GM23248 (cell line): ENCODE data around the gene IMPACT. TPM values are rescaled to one million over a fixed set of nuclear protein-coding genes. Genes with fewer than 3 reads are reported as not detected.

Experiments
- DNase-seq: peaks from one replicate; pipeline ENCODE4 v3.0.0-alpha.2; 2015
- H2AFZ ChIP-seq: fragments of 200-600 bp; sonication (generic); 2 replicates; pipeline ENCODE4 v1.6.1; 2016; ENCODE audit warnings: antibody characterized with exemption
- H3F3A ChIP-seq: fragments of 200-600 bp; sonication (generic); 2 replicates; pipeline ENCODE4 v1.6.1; 2016; ENCODE audit warnings: mild to moderate bottlenecking, antibody characterized with exemption, mixed run types; ENCODE audit not compliant: insufficient read depth
- H3K27ac ChIP-seq: fragments of 200-600 bp; sonication (generic); 2 replicates; pipeline ENCODE4 v1.5.1; 2016; ENCODE audit warnings: mild to moderate bottlenecking
- H3K27me3 ChIP-seq: fragments of 200-600 bp; sonication (generic); replicated peaks from 2 replicates; pipeline ENCODE4 v1.6.1; 2016; ENCODE audit warnings: mild to moderate bottlenecking; ENCODE audit not compliant: insufficient read depth
- H3K36me3 ChIP-seq: fragments of 200-600 bp; sonication (generic); 2 replicates; pipeline ENCODE4 v1.6.1; 2016; ENCODE audit warnings: low read depth, mild to moderate bottlenecking
- H3K4me1 ChIP-seq: fragments of 200-600 bp; sonication (generic); 2 replicates; pipeline ENCODE4 v1.6.1; 2016; ENCODE audit warnings: mild to moderate bottlenecking; ENCODE audit not compliant: insufficient read depth
- H3K4me2 ChIP-seq: fragments of 200-600 bp; sonication (generic); one replicate; pipeline ENCODE4 v1.6.1; 2016; ENCODE audit warnings: mild to moderate bottlenecking; ENCODE audit not compliant: unreplicated experiment
- H3K4me3 ChIP-seq: fragments of 200-600 bp; sonication (generic); 2 replicates; pipeline ENCODE4 v1.5.1; 2016; ENCODE audit warnings: mild to moderate bottlenecking
- H3K79me2 ChIP-seq: fragments of 200-600 bp; sonication (generic); 2 replicates; pipeline ENCODE4 v1.6.1; 2016; ENCODE audit warnings: mild to moderate bottlenecking; ENCODE audit not compliant: insufficient read depth
- H3K9ac ChIP-seq: fragments of 200-600 bp; sonication (generic); 2 replicates; pipeline ENCODE4 v1.6.1; 2016; ENCODE audit warnings: mild to moderate bottlenecking
- H3K9me2 ChIP-seq: fragments of 200-600 bp; sonication (generic); 2 replicates; pipeline ENCODE4 v1.6.1; 2016; ENCODE audit warnings: mixed run types, mild to moderate bottlenecking, moderate library complexity; ENCODE audit not compliant: insufficient read depth
- H3K9me3 ChIP-seq: fragments of 200-600 bp; sonication (generic); one replicate; pipeline ENCODE4 v1.6.1; 2017; ENCODE audit warnings: low read depth
- H4K20me1 ChIP-seq: fragments of 200-600 bp; sonication (generic); 2 replicates; pipeline ENCODE4 v1.6.0; 2016; ENCODE audit not compliant: insufficient read depth
- EZH2 ChIP-seq: fragments of 200-600 bp; sonication (generic); IDR thresholded peaks from 2 replicates; pipeline ENCODE4 v1.6.1; 2018; ENCODE audit warnings: antibody characterized with exemption, mild to moderate bottlenecking; ENCODE audit not compliant: insufficient read depth, poor library complexity, severe bottlenecking
- EZH2phosphoT487 ChIP-seq: fragments of 200-600 bp; sonication (generic); IDR thresholded peaks from 2 replicates; pipeline ENCODE4 v1.6.1; 2018; ENCODE audit warnings: antibody characterized with exemption, moderate library complexity, mild to moderate bottlenecking, low read depth; ENCODE audit not compliant: insufficient read depth
- WGBS, 2 experiments: methylation state at CpG; one replicate each; pipeline ENCODE4 v1.1.6; 2015 to 2017; ENCODE audit warnings: low lambda C conversion rate in 2 of 2, low coverage in 1 of 2; ENCODE audit errors: missing lambda C conversion rate in 2 of 2; 5-methylcytosine and 5-hydroxymethylcytosine counted together
- in situ Hi-C: fragments of 300-500 bp; cut with MboI; formaldehyde crosslinking; loops from 2 replicates; pipeline ENCODE4 v1.15.0; 2020
- polyA plus RNA-seq: library from polyadenylated mRNA; unstranded; fragments of >200 nt; fragmentation: Nextera tagmentation; extraction: Ambion mirVana; gene quantifications from 2 replicates; pipeline ENCODE4 v1.2.1, GENCODE V29; 2016
- total RNA-seq: library from RNA; depleted of rRNA; stranded (reverse); fragments of >200 nt; shearing (Covaris generic); gene quantifications from 2 replicates; pipeline ENCODE4 v1.2.3, GENCODE V29; 2014

IMPACT gene
- total and polyA plus RNA-seq, 2 experiments from 2014 or later = 43.2 to 61.5 TPM

DNA sequence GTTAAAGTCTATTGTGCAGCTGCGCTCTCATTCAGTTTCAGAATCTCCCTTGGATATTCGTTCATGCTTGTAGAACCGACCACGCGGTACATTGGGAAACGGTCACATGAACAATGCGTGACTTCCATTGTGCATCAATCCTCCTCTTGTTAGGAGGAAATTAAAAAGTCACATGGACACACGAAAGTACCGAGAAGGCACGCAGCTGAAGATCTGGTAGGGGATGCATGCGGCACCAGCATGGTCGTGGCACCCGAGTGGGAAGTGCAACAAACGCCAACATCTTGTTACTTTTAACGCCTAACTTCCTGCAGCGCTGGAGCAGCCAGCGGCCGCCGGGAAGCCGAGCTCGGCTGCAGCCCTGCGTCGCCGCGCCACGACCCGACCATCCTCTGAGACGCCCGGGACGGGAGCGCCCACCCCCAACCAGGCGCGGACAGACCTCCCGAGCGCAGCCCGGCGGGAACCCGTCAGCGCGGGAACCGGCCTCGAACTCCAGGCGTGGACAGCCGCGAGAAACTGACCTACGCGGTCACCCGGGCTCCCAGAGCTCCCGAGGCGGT, 29.3 kb upstream of the IMPACT start:
- Histone ChIP-seq H3K4me2 (peak overlapping the region; percentile 98), H4K20me1 (no peaks in the 10 kb centered on the region), H3F3A (peaks cover 21% of the 10 kb centered on the region), H3K9ac (peak overlapping the region; percentile 85), H3K79me2 (no peaks in the 10 kb centered on the region), H3K36me3 (no peaks in the 10 kb centered on the region), H3K27me3 (no peaks in the 10 kb centered on the region), H3K4me3 (peak overlapping the region; percentile 79), H3K4me1 (peaks cover 3% of the 10 kb centered on the region; the same call in 1 of the 2 replicates), H3K9me3 (no peaks in the 10 kb centered on the region), H2AFZ (peak overlapping the region; percentile 90), H3K27ac (peak overlapping the region; percentile 81), H3K9me2 (no peaks in the 10 kb centered on the region)
- in situ Hi-C loops = no loop called here
- 1% methylated on average over 38 to 50 of the region's 50 CpGs for WGBS, 2 experiments
- TF ChIP-seq EZH2 (no peak), EZH2phosphoT487 (no peak)
- DNase-seq = peak; percentile 89

- peak within 1 kb of the TSS; percentile 90 for H2AFZ ChIP-seq
- peak within 1 kb of the TSS; percentile 81 for H3K27ac ChIP-seq
- H3K4me2 ChIP-seq = peak within 1 kb of the TSS; percentile 98
- no peaks in the 10 kb centered on the region for H3K9me3 ChIP-seq
- H3K79me2 ChIP-seq = no peaks in the 10 kb centered on the region
- peak within 1 kb of the TSS; percentile 79 for H3K4me3 ChIP-seq
- WGBS, 2 experiments = 3 to 6% methylated on average over 28 to 54 of the region's 55 CpGs
- no peaks in the 10 kb centered on the region for H3K9me2 ChIP-seq
- H3K36me3 ChIP-seq = no peaks in the 10 kb centered on the region
- H3K9ac ChIP-seq = peak within 1 kb of the TSS; percentile 85
- H3F3A ChIP-seq = peaks cover 21% of the 10 kb centered on the region
- DNase-seq = peak; percentile 94
- TF ChIP-seq EZH2phosphoT487 (no peak), EZH2 (no peak)
- peaks cover 3% of the 10 kb centered on the region; the same call in 1 of the 2 replicates for H3K4me1 ChIP-seq
- in situ Hi-C loops = no loop called here
- no peaks in the 10 kb centered on the region for H3K27me3 ChIP-seq
- H4K20me1 ChIP-seq = no peaks in the 10 kb centered on the region
Measured at GRCh38 chr18:24397694-24398368, 28.6 kb upstream of the IMPACT start, which contains the start of gene OSBPL1A. Gene OSBPL1A (minus strand): TSS chr18:24397824. CDS start chr18:24377533, 20,291 bp downstream.

GRCh38 chr18:24398540-24398939, 27.9 kb upstream of the IMPACT start:
- Histone ChIP-seq H3K27ac (peak overlapping the region; percentile 81), H3K4me3 (peak overlapping the region; percentile 79)

GRCh38 chr18:24400587-24400986, 25.9 kb upstream of the IMPACT start:
- no peaks in the 10 kb centered on the region for H3K9me3 ChIP-seq
- in situ Hi-C loops = no loop called here
- no peak overlapping the region for H2AFZ ChIP-seq
- 0 out of 2 replicates have a peak, but pooled peaks cover 3% of the 10 kb centered on the region for H3K27me3 ChIP-seq
- H4K20me1 ChIP-seq = no peaks in the 10 kb centered on the region
- H3K9me2 ChIP-seq = no peaks in the 10 kb centered on the region
- H3K4me3 ChIP-seq = no peak overlapping the region
- peaks cover 3% of the 10 kb centered on the region; the same call in 1 of the 2 replicates for H3K4me1 ChIP-seq
- DNase-seq = no peak
- no peaks in the 10 kb centered on the region for H3K79me2 ChIP-seq
- H3K27ac ChIP-seq = no peak overlapping the region
- no peak overlapping the region for H3K9ac ChIP-seq
- no peaks in the 10 kb centered on the region for H3K36me3 ChIP-seq
- 72 to 79% methylated on average over 2 of the region's 2 CpGs for WGBS, 2 experiments
- TF ChIP-seq EZH2phosphoT487 = no peak
- TF ChIP-seq EZH2 = no peak
- peaks cover 21% of the 10 kb centered on the region for H3F3A ChIP-seq
- no peak overlapping the region for H3K4me2 ChIP-seq

More at GRCh38 chr18:24398540-24398939, 27.9 kb upstream of the IMPACT start:
- Histone ChIP-seq H3K79me2 (no peaks in the 10 kb centered on the region), H3K36me3 (no peaks in the 10 kb centered on the region), H3K9ac (peak overlapping the region; percentile 85), H3K4me1 (peaks cover 3% of the 10 kb centered on the region; the same call in 1 of the 2 replicates), H3K27me3 (no peaks in the 10 kb centered on the region), H4K20me1 (no peaks in the 10 kb centered on the region), H2AFZ (peak overlapping the region; percentile 90), H3K9me2 (no peaks in the 10 kb centered on the region), H3F3A (peaks cover 21% of the 10 kb centered on the region), H3K4me2 (peak overlapping the region; percentile 98), H3K9me3 (no peaks in the 10 kb centered on the region)
- 39 to 47% methylated on average over 15 of the region's 15 CpGs for WGBS, 2 experiments
- peak; percentile 76 for DNase-seq
- in situ Hi-C loops = no loop called here
- TF ChIP-seq EZH2phosphoT487 = no peak
